GM23338 (cell line): ENCODE results near the gene DGKE. TPM values are rescaled to one million over a fixed set of nuclear protein-coding genes. Genes with fewer than 3 reads are reported as not detected.

Experiments
- ATAC-seq: fragments of 200-7000 bp; cut with Tn5 transposase; 3 replicates; pipeline ENCODE4 v1.9.1; 2020
- DNase-seq: peaks from one replicate; pipeline ENCODE4 v3.0.0-alpha.2; 2015; ENCODE audit warnings: low spot score
- H2AFZ ChIP-seq: fragments of 200-600 bp; sonication (generic); 2 replicates; pipeline ENCODE4 v1.8.0; 2016; ENCODE audit warnings: antibody characterized with exemption, mild to moderate bottlenecking, moderate library complexity
- H3F3A ChIP-seq: fragments of 200-600 bp; sonication (generic); replicated peaks from 2 replicates; pipeline ENCODE4 v1.8.0; 2017; ENCODE audit warnings: antibody characterized with exemption, mixed run types, low read depth
- H3K27ac ChIP-seq: fragments of 200-600 bp; sonication (generic); 2 replicates; pipeline ENCODE4 v1.6.1; 2016; ENCODE audit warnings: low read depth
- H3K27me3 ChIP-seq: fragments of 200-600 bp; sonication (generic); 2 replicates; pipeline ENCODE4 v1.8.0; 2016; ENCODE audit warnings: mild to moderate bottlenecking, mixed run types, moderate library complexity; ENCODE audit not compliant: insufficient read depth
- H3K36me3 ChIP-seq: fragments of 200-600 bp; sonication (generic); 2 replicates; pipeline ENCODE4 v1.8.0; 2016; ENCODE audit warnings: mild to moderate bottlenecking; ENCODE audit not compliant: insufficient read depth
- H3K4me1 ChIP-seq: fragments of 200-600 bp; sonication (generic); 2 replicates; pipeline ENCODE4 v1.8.0; 2016; ENCODE audit warnings: mild to moderate bottlenecking, moderate library complexity; ENCODE audit not compliant: insufficient read depth
- H3K4me2 ChIP-seq: fragments of 200-600 bp; sonication (generic); 2 replicates; pipeline ENCODE4 v1.7.1; 2017; ENCODE audit warnings: mixed run types
- H3K4me3 ChIP-seq: fragments of 200-600 bp; sonication (generic); 2 replicates; pipeline ENCODE4 v1.6.1; 2016; ENCODE audit warnings: mixed run types
- H3K79me2 ChIP-seq: fragments of 200-600 bp; sonication (generic); replicated peaks from 2 replicates; pipeline ENCODE4 v1.8.0; 2017; ENCODE audit warnings: mild to moderate bottlenecking; ENCODE audit not compliant: insufficient read depth
- H3K9me2 ChIP-seq: fragments of 200-600 bp; sonication (generic); 2 replicates; pipeline ENCODE4 v1.8.0; 2017; ENCODE audit not compliant: insufficient read depth
- H4K20me1 ChIP-seq: fragments of 200-600 bp; sonication (generic); replicated peaks from 2 replicates; pipeline ENCODE4 v1.8.0; 2017; ENCODE audit warnings: mild to moderate bottlenecking; ENCODE audit not compliant: insufficient read depth
- H3K27ac Mint-ChIP-seq: 2 replicates; pipeline ENCODE4 v1.8.0; 2020; ENCODE audit warnings: inconsistent platforms, mild to moderate bottlenecking, moderate library complexity, mixed read lengths
- H3K27me3 Mint-ChIP-seq: 3 replicates; pipeline ENCODE4 v1.8.0; 2022; ENCODE audit warnings: low read depth, mild to moderate bottlenecking, moderate library complexity, mixed read lengths, inconsistent platforms; ENCODE audit not compliant: insufficient read depth, poor library complexity
- H3K36me3 Mint-ChIP-seq: 3 replicates; pipeline ENCODE4 v1.8.0; 2021; ENCODE audit warnings: low read depth, mild to moderate bottlenecking, inconsistent platforms, moderate library complexity, mixed read lengths
- H3K4me1 Mint-ChIP-seq: 3 replicates; pipeline ENCODE4 v1.8.0; 2020; ENCODE audit warnings: mild to moderate bottlenecking, inconsistent platforms, mixed read lengths
- H3K4me3 Mint-ChIP-seq: 3 replicates; pipeline ENCODE4 v1.8.0; 2021; ENCODE audit warnings: moderate library complexity, mild to moderate bottlenecking, inconsistent platforms, mixed read lengths
- H3K9me3 Mint-ChIP-seq: 3 replicates; pipeline ENCODE4 v1.8.0; 2020; ENCODE audit warnings: moderate library complexity, mild to moderate bottlenecking, inconsistent platforms, mixed read lengths
- CREB1 ChIP-seq: fragments of 250-450 bp; sonication (Bioruptor Pico); IDR thresholded peaks from 2 replicates; pipeline ENCODE4 v1.5.0; 2020; ENCODE audit warnings: low read depth, mild to moderate bottlenecking, moderate library complexity
- EZH2 ChIP-seq: fragments of 200-600 bp; sonication (generic); IDR thresholded peaks from one replicate; pipeline ENCODE4 v1.8.0; 2017; ENCODE audit warnings: antibody characterized with exemption, mild to moderate bottlenecking, low read depth; ENCODE audit not compliant: unreplicated experiment
- NANOG ChIP-seq: IDR thresholded peaks from 2 replicates; pipeline ENCODE4 v1.6.1; 2016; ENCODE audit warnings: antibody characterized with exemption, borderline replicate concordance
- POLR2AphosphoS5 ChIP-seq: IDR thresholded peaks from 2 replicates; pipeline ENCODE4 v1.6.1; 2016; ENCODE audit warnings: antibody characterized with exemption, low read depth
- ZNF331 ChIP-seq: fragments of 250-450 bp; sonication (Bioruptor Pico); IDR thresholded peaks from 2 replicates; pipeline ENCODE4 v1.5.0; 2020; ENCODE audit warnings: low read depth, mild to moderate bottlenecking, moderate library complexity
- polyA plus RNA-seq: library from polyadenylated mRNA; unstranded; fragments of >200 nt; fragmentation: Nextera tagmentation; extraction: Ambion mirVana; gene quantifications from 2 replicates; pipeline ENCODE4 v1.2.1, GENCODE V29; 2016
- total RNA-seq: library from RNA; depleted of rRNA; stranded (reverse); fragments of >200 nt; shearing (Covaris generic); gene quantifications from 2 replicates; pipeline ENCODE4 v1.2.3, GENCODE V29; 2014
- TF ChIP-seq, protein P1 (sequence below): IDR thresholded peaks from one replicate; pipeline ENCODE4 v1.6.1; 2018; ENCODE audit warnings: antibody characterized with exemption; ENCODE audit not compliant: unreplicated experiment
- TF ChIP-seq, protein P2 (sequence below): IDR thresholded peaks from 2 replicates; pipeline ENCODE4 v1.6.1; 2016; ENCODE audit warnings: antibody characterized with exemption
- TF ChIP-seq, protein P3 (sequence below), 2 experiments: fragments of 200-600 bp in 1 of 2; sonication (generic) in 1 of 2; conservative IDR thresholded peaks; 2 replicates each; pipeline versions ENCODE4 v1.5.1 to v1.6.1; 2016 to 2017; ENCODE audit warnings: antibody characterized with exemption in 2 of 2, low read depth in 2 of 2, mild to moderate bottlenecking in 2 of 2, moderate library complexity in 1 of 2

DGKE gene
- total and polyA plus RNA-seq, 2 experiments from 2014 or later: 3.9 to 10.1 TPM

DNA sequence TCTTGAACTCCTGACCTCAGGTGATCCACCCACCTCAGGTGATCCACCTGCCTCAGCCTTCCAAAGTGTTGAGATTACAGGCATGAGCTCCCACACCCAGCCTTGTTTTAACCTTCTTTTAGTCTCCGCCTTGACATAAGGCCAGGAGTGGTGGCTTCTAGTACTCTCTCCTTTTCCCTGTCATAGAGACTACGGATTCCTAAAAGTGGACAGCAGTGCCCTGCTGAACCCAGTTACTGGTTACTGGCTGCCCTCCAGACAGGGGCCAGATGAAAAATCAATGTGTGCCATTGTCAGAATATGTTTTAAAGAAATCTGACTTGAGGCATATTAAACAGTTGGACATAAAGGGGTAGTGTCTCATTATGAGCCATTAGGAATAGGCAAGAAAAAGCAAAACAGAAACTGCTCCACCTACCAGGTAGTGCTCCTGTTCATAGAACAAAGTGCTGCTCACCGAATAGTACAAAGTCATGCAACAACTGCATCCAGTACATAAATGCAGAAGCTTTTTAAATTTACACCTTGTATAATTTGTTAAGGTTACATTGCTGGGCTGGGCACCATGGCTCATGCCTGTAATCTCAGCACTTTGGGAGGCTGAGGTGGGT lies 47.8 kb downstream of the DGKE start (continued):
- TF ChIP-seq, protein P1, sequence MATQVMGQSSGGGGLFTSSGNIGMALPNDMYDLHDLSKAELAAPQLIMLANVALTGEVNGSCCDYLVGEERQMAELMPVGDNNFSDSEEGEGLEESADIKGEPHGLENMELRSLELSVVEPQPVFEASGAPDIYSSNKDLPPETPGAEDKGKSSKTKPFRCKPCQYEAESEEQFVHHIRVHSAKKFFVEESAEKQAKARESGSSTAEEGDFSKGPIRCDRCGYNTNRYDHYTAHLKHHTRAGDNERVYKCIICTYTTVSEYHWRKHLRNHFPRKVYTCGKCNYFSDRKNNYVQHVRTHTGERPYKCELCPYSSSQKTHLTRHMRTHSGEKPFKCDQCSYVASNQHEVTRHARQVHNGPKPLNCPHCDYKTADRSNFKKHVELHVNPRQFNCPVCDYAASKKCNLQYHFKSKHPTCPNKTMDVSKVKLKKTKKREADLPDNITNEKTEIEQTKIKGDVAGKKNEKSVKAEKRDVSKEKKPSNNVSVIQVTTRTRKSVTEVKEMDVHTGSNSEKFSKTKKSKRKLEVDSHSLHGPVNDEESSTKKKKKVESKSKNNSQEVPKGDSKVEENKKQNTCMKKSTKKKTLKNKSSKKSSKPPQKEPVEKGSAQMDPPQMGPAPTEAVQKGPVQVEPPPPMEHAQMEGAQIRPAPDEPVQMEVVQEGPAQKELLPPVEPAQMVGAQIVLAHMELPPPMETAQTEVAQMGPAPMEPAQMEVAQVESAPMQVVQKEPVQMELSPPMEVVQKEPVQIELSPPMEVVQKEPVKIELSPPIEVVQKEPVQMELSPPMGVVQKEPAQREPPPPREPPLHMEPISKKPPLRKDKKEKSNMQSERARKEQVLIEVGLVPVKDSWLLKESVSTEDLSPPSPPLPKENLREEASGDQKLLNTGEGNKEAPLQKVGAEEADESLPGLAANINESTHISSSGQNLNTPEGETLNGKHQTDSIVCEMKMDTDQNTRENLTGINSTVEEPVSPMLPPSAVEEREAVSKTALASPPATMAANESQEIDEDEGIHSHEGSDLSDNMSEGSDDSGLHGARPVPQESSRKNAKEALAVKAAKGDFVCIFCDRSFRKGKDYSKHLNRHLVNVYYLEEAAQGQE: no peak
- TF ChIP-seq NANOG (no peak), CREB1 (no peak), POLR2AphosphoS5 (no peak), EZH2 (no peak)
- TF ChIP-seq, protein P2, sequence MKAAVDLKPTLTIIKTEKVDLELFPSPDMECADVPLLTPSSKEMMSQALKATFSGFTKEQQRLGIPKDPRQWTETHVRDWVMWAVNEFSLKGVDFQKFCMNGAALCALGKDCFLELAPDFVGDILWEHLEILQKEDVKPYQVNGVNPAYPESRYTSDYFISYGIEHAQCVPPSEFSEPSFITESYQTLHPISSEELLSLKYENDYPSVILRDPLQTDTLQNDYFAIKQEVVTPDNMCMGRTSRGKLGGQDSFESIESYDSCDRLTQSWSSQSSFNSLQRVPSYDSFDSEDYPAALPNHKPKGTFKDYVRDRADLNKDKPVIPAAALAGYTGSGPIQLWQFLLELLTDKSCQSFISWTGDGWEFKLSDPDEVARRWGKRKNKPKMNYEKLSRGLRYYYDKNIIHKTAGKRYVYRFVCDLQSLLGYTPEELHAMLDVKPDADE: no peak

DNA sequence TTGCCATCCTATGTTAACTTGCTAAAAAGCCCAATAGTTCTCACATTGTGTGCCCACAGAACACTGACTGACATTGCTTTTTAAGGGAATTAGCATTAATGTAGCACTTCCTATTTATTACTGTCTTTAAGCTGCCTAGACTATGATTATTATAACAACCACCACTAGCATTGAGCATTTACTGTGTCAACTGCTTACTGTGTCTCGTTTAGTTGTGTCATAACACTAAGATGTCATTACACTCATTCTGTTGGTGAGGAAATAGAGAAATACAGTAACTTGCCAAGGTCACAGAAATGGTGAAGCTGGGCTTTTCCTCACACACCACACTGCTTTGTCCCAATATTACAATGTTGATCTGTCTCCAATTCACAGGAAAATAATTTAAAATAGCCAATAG lies 49.7 kb downstream of the DGKE start:
- H3F3A ChIP-seq: no peaks in the 10 kb centered on the region
- H2AFZ ChIP-seq: no peak overlapping the region
- no peak overlapping the region for H3K4me3 ChIP-seq
- no peaks in the 10 kb centered on the region for H3K79me2 ChIP-seq
- peaks cover 2% of the 10 kb centered on the region; the same call in 1 of the 3 replicates for H3K4me1 Mint-ChIP-seq
- H3K4me2 ChIP-seq: no peak overlapping the region
- H3K36me3 ChIP-seq: peaks cover 6% of the 10 kb centered on the region; the same call in 1 of the 2 replicates
- no peaks in the 10 kb centered on the region for H4K20me1 ChIP-seq
- no peaks in the 10 kb centered on the region for H3K4me1 ChIP-seq
- H3K36me3 Mint-ChIP-seq: peaks cover 27% of the 10 kb centered on the region
- TF ChIP-seq, protein P3, sequence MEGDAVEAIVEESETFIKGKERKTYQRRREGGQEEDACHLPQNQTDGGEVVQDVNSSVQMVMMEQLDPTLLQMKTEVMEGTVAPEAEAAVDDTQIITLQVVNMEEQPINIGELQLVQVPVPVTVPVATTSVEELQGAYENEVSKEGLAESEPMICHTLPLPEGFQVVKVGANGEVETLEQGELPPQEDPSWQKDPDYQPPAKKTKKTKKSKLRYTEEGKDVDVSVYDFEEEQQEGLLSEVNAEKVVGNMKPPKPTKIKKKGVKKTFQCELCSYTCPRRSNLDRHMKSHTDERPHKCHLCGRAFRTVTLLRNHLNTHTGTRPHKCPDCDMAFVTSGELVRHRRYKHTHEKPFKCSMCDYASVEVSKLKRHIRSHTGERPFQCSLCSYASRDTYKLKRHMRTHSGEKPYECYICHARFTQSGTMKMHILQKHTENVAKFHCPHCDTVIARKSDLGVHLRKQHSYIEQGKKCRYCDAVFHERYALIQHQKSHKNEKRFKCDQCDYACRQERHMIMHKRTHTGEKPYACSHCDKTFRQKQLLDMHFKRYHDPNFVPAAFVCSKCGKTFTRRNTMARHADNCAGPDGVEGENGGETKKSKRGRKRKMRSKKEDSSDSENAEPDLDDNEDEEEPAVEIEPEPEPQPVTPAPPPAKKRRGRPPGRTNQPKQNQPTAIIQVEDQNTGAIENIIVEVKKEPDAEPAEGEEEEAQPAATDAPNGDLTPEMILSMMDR (conservative IDR thresholded peaks at IDR 0.05; ENCODE audit: low read depth in 2 of 2): no peak
- TF ChIP-seq ZNF331: no peak
- TF ChIP-seq, protein P1: no peak
- DNase-seq: no peak
- no peak overlapping the region for H3K27ac ChIP-seq
- H3K4me3 Mint-ChIP-seq: no peak overlapping the region
- H3K9me2 ChIP-seq: no peaks in the 10 kb centered on the region
- ATAC-seq: no peak
- H3K27ac Mint-ChIP-seq: no peak overlapping the region
- no peaks in the 10 kb centered on the region for H3K27me3 ChIP-seq
- H3K27me3 Mint-ChIP-seq: peaks cover 6% of the 10 kb centered on the region
- peaks cover 23% of the 10 kb centered on the region for H3K9me3 Mint-ChIP-seq
